ENCODE results near the gene GABBR1. TPM values are rescaled to one million over a fixed set of nuclear protein-coding genes. Genes with fewer than 3 reads are reported as not detected.

Gene GABBR1
- polyA plus RNA-seq, 3 donors from 2014 or later = not detected

DNA sequence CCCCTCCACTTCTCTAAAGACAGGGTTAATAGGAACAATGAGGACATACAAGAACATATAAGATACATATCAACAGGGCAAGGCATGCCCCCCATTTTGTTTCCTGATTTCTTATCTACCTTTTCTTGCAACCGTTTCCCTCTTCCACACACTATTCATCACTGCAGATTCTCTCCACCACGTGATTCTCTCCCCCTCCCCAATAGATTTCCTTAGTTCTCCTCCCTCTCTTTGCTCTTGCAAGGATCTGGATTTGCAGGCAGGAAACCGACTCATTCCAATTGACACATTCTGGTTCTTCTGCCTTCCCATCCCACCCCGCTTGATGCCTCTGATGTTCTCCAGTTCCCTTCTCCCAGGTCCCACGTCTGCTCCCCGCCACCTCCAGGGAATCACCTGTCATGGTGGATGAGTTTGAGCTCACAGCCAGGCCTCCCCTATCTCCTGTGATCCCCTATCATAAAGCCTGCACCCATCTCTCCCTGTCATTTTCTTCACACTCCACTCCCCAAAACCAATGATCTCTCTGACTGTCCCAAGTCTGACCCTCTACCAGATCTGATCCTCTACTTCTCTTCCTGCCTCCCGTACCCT lies 7.5 kb downstream of the GABBR1 start:
- H3K27ac Mint-ChIP-seq = no peak overlapping the region

DNA sequence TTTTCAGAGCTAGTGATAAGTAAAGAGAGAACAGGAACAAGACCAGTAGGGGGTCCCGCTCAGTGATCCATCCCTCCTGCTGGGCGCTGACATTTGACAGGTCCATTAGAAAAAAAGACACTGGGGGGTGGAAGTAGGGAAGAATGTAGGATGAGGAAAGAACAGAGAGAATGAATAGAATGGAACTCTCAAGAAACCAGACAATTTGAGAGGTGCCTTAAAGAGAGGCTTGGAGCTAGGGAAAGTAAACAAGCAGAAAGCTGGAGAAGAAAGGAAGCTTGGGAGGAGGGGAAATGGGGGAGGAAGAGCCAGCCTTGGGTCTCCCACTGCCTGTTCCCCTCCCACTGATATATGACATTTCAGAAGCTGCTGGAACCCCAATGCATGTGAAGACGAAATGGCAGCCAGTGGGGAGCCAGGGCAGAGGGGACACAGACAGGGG lies 8.4 kb downstream of the GABBR1 start:
- no peaks in the 10 kb centered on the region for H3K36me3 Mint-ChIP-seq
- H3K27ac Mint-ChIP-seq = no peak overlapping the region

More for the DNA sequence above, 7.5 kb downstream of the GABBR1 start:
- peaks cover 14 to 15% of the 10 kb centered on the region in 2 donors for H3K4me1 Mint-ChIP-seq
- no peaks in the 10 kb centered on the region for H3K36me3 Mint-ChIP-seq
- no peak for DNase-seq
- peaks cover 2 to 14% (median 12%) of the 10 kb centered on the region in 3 donors for H3K27me3 Mint-ChIP-seq (ENCODE audit: low read depth in 3 of 3)
- no peak overlapping the region for H3K4me3 Mint-ChIP-seq
- peaks cover 0 to 5% (median 0%) of the 10 kb centered on the region in 6 donors for H3K9me3 Mint-ChIP-seq

DNA sequence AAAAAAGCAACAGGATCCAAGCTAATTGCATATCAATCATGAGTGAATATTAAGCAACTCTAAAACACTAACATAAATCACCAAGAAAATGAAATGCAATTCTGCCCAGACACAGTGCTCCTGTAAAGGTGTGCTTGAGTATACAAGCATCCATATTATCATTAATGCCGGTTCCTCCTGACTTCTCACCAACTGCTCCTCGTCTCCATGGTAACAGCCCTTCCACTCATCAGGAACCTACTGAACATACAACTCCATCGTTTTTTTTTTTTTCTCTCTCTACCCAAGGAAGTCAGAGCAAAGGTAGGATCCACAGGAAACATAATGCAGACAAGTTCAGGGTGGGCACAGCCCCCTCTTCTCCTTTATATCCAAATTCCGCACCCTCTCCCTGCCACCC lies 12.4 kb downstream of the GABBR1 start:
- Mint-ChIP-seq H3K4me3 (no peak overlapping the region), H3K27ac (no peak overlapping the region), H3K4me1 (no peaks in the 10 kb centered on the region), H3K27me3 (ENCODE audit: low read depth in 3 of 3) (peaks cover 2 to 11% (median 2%) of the 10 kb centered on the region in 3 donors), H3K9me3 (peaks cover 0 to 1% (median 0%) of the 10 kb centered on the region in 6 donors), H3K36me3 (no peaks in the 10 kb centered on the region)
- no peak for DNase-seq

More for the DNA sequence above, 8.4 kb downstream of the GABBR1 start:
- DNase-seq = no peak
- Mint-ChIP-seq H3K4me3 (no peak overlapping the region), H3K27me3 (ENCODE audit: low read depth in 3 of 3) (peaks cover 2 to 13% (median 12%) of the 10 kb centered on the region in 3 donors), H3K9me3 (peaks cover 0 to 5% (median 0%) of the 10 kb centered on the region in 6 donors), H3K4me1 (peaks cover 14 to 15% of the 10 kb centered on the region in 2 donors)

DNA sequence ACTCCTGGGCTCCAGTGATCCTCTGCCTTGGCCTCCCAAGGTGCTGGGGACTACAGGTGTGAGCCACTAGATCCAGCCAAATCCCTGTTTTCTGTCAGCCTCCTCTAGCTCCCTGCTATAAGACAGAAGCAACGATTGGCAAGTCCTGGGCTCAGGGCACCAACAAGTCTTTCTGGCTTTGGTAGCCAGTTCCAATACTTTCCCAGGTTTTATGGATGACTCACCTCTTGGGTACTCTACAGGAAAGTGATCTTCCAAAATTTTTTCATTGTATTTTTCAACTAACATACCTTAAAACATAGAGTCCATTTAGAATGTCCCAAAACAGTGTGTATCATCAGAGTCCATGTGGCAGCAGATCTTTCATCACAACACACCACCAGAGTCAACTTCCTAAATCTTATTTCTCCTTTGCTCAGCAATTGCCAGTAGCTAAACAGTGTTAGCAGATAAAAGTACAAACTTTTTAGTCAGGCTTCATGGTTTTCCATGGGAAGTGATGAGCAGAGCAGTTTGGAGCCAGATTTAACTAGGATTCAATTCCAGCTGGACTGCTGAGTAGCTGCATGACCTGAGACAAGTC lies 13.3 kb downstream of the GABBR1 start:
- Mint-ChIP-seq H3K27me3 (ENCODE audit: low read depth in 3 of 3) (peaks cover under 1 to 11% (median 2%) of the 10 kb centered on the region in 3 donors), H3K27ac (no peak overlapping the region), H3K36me3 (no peaks in the 10 kb centered on the region)

DNA sequence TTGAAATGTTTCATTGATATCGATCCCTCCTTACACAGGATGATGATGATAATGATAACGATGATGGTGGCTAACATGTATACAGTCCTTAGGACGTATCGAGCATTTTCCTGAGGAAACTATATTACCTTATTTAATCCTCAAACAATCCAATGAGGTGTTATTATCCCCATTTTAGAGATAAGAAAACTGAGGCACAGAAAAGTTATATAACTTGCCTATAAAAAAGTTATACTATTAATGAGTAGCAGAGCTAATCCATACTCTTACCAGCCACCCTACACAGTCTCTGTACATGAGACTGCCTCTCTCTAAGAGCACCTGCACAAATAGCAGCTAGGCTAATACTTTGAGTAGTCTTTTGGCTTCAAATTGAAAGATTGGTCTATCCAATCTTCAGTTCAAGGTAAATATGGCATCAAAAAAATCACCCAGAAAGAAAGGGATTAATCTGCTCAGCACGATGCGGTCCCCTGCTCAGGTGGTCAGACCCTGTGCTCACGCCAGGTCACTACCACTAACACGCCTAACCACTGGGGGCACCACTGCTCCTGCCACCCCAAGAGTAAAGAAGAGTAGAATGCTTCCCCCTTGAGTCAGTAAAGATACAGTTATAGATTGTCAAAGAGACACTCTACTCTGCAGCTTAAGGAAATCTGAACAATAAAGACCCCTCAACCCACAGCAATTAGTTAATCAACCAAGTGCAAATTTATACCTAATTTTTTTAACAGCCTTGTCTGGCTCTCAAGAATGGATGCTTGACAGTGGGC lies 15.0 kb downstream of the GABBR1 start:
- Mint-ChIP-seq H3K36me3 (no peaks in the 10 kb centered on the region), H3K27me3 (ENCODE audit: low read depth in 3 of 3) (peaks cover 0 to 10% (median 3%) of the 10 kb centered on the region in 3 donors), H3K4me3 (no peak overlapping the region), H3K27ac (no peak overlapping the region), H3K9me3 (peaks cover 0 to 1% (median 0%) of the 10 kb centered on the region in 6 donors), H3K4me1 (no peaks in the 10 kb centered on the region)
- no peak for DNase-seq

More for the DNA sequence above, 13.3 kb downstream of the GABBR1 start:
- no peak overlapping the region for H3K4me3 Mint-ChIP-seq
- DNase-seq = no peak
- no peaks in the 10 kb centered on the region for H3K4me1 Mint-ChIP-seq
- H3K9me3 Mint-ChIP-seq = peaks cover 0 to 1% (median 0%) of the 10 kb centered on the region in 6 donors

DNA sequence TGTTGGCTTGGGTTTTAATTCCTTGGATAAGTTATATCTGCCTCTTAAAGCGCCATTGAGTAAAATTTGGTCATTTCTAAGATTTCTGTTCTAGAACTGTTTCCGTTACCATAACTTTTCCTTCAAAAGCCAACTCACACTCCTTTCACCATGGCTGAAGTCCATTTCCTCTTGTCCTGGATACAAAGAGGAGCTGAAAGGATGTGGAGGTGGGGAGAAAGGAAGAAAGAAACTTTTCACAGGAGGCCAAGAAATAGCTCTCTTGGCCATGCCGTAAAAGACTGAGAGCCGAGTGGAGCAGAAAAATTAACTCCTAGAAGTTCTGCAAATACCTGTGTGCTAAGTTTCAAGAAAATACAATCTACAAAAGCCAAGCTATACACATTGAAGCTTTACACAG lies 21.6 kb downstream of the GABBR1 start:
- Mint-ChIP-seq H3K27ac (no peak overlapping the region), H3K4me3 (no peak overlapping the region), H3K4me1 (no peaks in the 10 kb centered on the region), H3K9me3 (no peaks in the 10 kb centered on the region), H3K36me3 (peaks cover 0 to 3% (median 0%) of the 10 kb centered on the region in 3 donors), H3K27me3 (ENCODE audit: low read depth in 3 of 3) (peaks cover 2 to 5% (median 3%) of the 10 kb centered on the region in 3 donors)
- no peak for DNase-seq

DNA sequence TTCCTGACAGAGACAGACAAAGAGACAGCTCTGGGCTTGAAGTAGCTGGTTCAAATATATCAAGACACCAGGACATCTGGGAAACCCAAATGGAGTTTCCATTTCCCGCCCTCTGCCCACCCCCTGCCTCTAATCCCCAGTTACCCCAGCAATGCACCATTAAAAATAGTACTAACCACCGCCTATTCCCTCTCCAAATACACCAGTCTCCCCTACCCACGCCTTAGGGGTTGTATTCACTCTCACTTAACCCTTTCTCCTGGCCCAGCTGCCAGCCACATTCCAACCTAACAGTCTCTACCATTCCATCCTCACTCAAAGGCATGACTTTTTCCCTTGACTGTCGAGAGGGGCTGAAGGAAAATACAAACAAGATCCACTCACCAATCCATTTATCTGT lies 22.4 kb downstream of the GABBR1 start:
- no peaks in the 10 kb centered on the region for H3K4me1 Mint-ChIP-seq
- peaks cover 0 to 3% (median 0%) of the 10 kb centered on the region in 3 donors for H3K36me3 Mint-ChIP-seq
- H3K27ac Mint-ChIP-seq = no peak overlapping the region
- no peaks in the 10 kb centered on the region for H3K9me3 Mint-ChIP-seq
- H3K4me3 Mint-ChIP-seq = no peak overlapping the region
- no peak for DNase-seq
- H3K27me3 Mint-ChIP-seq (ENCODE audit: low read depth in 3 of 3) = peaks cover 3 to 5% (median 3%) of the 10 kb centered on the region in 3 donors

DNA sequence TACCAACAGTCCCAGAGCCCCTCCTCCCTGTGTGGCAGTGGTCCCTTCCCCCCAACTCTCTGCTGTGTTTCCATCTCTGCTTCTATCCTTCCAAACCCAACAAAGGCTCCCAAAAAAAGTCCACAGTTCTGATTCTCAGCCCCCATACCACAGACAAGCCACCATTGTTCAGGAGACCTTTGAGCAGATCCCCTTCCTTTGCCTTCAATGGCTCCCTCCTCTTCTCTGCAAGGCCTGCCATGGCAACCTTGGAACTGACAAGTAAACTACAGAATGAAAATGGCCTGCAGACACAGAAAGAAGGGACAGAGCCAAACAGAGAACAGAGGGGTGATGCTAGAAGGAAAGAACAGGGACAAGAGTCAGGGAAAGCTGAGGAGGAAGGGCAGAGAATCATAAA lies 24.9 kb downstream of the GABBR1 start:
- DNase-seq = no peak
- Mint-ChIP-seq H3K36me3 (peaks cover 0 to 3% (median under 1%) of the 10 kb centered on the region in 3 donors), H3K27me3 (ENCODE audit: low read depth in 3 of 3) (peaks cover 4 to 6% (median 4%) of the 10 kb centered on the region in 3 donors), H3K9me3 (no peaks in the 10 kb centered on the region), H3K4me3 (no peak overlapping the region), H3K4me1 (no peaks in the 10 kb centered on the region), H3K27ac (peak overlapping the region in 1 of 6 donors; percentile 5)

DNA sequence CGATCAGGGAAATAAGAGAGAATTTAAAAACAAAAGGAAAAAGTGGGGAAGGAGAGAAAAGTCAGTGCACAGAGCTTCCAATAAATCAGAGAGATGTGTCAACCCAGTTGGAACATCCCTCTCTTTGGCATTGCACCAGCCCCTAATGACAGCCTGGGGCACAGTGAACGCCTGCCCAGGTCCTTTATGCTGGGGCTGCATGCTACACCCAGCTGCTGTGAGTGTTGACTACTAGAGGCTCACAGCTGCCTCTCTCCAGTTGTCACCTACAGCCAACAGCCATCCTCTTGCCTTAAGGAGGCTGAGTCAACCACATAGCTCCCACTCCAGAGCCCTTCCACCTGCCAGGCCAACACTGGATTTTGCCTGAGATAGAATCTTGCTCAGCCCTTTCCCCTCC lies 29.1 kb downstream of the GABBR1 start:
- H3K9me3 Mint-ChIP-seq = peaks cover 0 to 1% (median 0%) of the 10 kb centered on the region in 6 donors
- DNase-seq = no peak
- H3K27ac Mint-ChIP-seq = no peak overlapping the region
- H3K27me3 Mint-ChIP-seq (ENCODE audit: low read depth in 3 of 3) = peaks cover 4 to 6% (median 4%) of the 10 kb centered on the region in 3 donors
- no peak overlapping the region for H3K4me3 Mint-ChIP-seq
- H3K4me1 Mint-ChIP-seq = no peaks in the 10 kb centered on the region
- H3K36me3 Mint-ChIP-seq = peaks cover 0 to 3% (median under 1%) of the 10 kb centered on the region in 3 donors

DNA sequence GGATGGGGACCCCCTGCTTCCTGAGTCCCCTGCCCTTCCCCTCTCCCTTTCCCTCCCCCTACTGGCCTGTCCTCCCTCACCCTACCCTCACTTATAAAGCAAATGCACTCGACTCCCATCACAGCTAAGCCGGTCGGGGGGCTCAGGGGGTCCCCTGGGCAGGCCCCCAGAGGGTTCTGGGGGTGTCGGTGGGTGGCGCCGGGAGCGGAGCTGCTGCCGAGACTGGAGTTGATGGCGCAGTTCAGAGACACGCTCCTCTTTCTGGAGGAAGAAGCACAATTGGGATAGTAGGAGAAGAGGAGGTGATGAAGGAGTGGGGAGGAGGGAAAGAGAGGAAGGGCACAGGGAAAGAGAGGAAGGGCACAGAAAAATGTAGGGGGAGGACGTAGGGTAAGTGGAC lies 29.5 kb downstream of the GABBR1 start:
- H3K27me3 Mint-ChIP-seq (ENCODE audit: low read depth in 3 of 3) = peaks cover 4 to 6% (median 4%) of the 10 kb centered on the region in 3 donors
- H3K4me3 Mint-ChIP-seq = no peak overlapping the region
- H3K9me3 Mint-ChIP-seq = peaks cover 0 to 1% (median 0%) of the 10 kb centered on the region in 6 donors
- H3K36me3 Mint-ChIP-seq = peaks cover 0 to 3% (median 0%) of the 10 kb centered on the region in 3 donors
- no peak overlapping the region for H3K27ac Mint-ChIP-seq
- DNase-seq = no peak
- no peaks in the 10 kb centered on the region for H3K4me1 Mint-ChIP-seq

DNA sequence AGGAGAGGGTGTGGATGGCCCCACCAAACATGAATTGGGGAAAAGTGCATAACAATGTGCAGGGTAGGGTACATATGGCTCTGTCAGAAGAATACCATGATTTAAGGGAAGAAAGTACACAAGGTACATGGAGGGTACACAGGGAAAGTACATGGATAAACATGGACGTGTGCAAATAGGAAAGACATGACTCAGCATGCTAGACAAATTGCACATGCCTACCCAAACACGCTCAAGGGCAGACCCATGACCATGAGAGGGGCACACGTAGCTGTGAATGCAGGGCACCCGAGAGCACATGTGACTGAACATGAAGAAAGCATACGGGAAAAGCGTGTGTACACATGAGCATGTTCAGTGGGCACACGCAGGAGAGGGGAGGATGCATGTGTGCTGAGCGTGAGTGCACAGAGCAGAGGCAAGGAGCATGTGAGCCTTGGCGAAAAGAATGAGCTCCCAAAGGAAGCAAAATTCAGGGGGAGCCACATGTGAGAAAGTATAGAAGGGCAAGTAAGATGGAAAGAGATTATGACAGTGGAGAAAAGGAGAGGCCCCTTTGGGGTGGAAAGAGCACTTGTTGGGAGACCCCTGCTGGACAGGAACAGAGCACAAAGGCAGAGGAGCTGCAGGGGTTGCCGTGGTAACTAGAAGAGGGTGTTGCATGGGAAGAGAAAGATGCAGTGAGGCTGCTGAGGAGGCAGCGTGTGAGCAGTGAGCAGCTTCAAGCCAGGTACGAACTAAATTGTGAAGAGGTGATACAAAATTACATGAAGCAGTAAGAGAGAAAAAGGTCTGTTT lies 30.2 kb downstream of the GABBR1 start:
- Mint-ChIP-seq H3K4me1 (no peaks in the 10 kb centered on the region), H3K27ac (no peak overlapping the region), H3K9me3 (peaks cover 0 to 1% (median 0%) of the 10 kb centered on the region in 6 donors), H3K4me3 (no peak overlapping the region), H3K27me3 (ENCODE audit: low read depth in 3 of 3) (peaks cover 4 to 6% (median 4%) of the 10 kb centered on the region in 3 donors), H3K36me3 (peaks cover 0 to 3% (median 0%) of the 10 kb centered on the region in 3 donors)
- no peak for DNase-seq

DNA sequence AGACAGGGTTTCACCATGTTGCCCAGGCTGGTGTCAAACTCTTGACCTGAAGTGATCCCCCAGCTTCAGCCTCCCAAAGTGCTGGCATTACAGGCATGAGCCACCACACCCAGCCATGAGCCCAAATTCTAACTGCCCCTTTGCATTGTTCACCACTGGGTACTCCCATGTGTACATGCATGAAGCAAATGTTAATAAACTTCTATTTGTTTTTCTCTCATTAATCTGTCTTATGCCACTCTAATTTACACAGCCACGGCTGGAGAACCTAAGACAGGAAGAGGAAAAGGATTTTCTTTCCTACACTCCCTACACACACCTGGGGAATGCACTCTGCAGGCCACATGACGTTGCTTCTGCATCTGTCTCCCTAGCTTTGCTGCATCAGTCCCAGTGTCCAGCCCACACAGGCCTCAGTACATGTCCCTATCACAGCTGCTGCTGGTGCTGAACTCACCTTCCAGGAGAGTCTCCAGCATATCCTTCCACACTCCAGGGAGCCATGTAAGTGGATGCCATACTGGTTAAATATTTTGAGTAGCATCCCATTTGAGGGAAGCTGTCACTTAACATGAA lies 34.7 kb downstream of the GABBR1 start:
- Mint-ChIP-seq H3K4me1 (no peaks in the 10 kb centered on the region), H3K27ac (no peak overlapping the region), H3K9me3 (peaks cover 0 to 1% (median 0%) of the 10 kb centered on the region in 6 donors), H3K36me3 (peaks cover 0 to 3% (median 0%) of the 10 kb centered on the region in 3 donors), H3K27me3 (ENCODE audit: low read depth in 3 of 3) (peaks cover 0 to 5% (median 2%) of the 10 kb centered on the region in 3 donors), H3K4me3 (no peak overlapping the region)
- DNase-seq = no peak

DNA sequence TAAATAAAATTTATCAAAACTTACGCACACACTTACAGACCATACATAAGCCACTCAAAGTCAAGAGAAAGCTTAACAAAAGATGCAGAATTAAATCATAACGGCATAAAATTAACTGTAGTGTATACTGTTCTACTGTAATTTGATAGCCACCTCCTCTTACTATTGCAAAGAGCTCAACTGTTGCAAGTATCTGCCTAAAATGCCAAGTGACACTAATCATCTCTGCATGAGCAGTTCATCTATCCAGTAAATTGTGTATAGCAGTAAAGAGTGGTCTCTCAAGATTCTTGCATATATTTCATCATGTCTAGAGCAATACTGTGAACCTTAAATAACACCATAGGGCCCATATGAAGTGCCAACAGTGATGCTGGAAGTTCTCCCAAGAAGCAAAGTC lies 35.8 kb downstream of the GABBR1 start:
- Mint-ChIP-seq H3K27me3 (ENCODE audit: low read depth in 3 of 3) (peaks cover 0 to 10% (median 0%) of the 10 kb centered on the region in 3 donors), H3K4me3 (no peak overlapping the region), H3K27ac (no peak overlapping the region), H3K9me3 (no peaks in the 10 kb centered on the region), H3K36me3 (no peaks in the 10 kb centered on the region), H3K4me1 (no peaks in the 10 kb centered on the region)
- DNase-seq = no peak

All from immature natural killer cell (primary cell).